ENCODE data around the gene SERPINC1. TPM values are rescaled to one million over a fixed set of nuclear protein-coding genes. Genes with fewer than 3 reads are reported as not detected.
"Not testable (repeated sequence)": the region's sequence is repeated elsewhere in the genome, so short reads cannot be mapped to it uniquely, and the experiment has no call there.

The SERPINC1 gene
- total RNA-seq, 1 donor from 2014 or later: 0.94 TPM

- DNase-seq: no peak
These were observed 27.2 kb downstream of the SERPINC1 start for GRCh38 chr1:173889885-173890284.

- DNase-seq: no peak
These were observed 28.4 kb downstream of the SERPINC1 start for GRCh38 chr1:173888749-173889148.

DNA sequence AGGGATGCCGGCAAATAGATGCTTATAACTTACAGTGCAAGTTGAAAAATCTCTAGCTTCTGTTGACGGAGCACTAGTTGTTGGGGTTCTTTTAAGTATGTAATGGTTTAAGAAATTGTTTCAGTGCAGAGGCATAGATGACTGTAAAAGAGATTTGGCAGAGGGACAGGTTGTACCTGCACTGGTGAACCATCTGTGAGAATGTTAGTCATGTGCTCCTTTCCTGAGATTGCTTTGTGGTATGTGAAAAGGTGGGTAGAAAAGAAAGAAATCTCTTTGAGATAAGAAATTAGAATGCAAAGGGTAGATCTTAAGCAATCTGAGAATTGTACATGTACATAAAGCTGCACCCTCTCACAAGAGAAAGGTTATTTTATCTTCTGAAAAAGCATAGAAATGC, 29.5 kb downstream of the SERPINC1 start:
- no peak for DNase-seq

DNA sequence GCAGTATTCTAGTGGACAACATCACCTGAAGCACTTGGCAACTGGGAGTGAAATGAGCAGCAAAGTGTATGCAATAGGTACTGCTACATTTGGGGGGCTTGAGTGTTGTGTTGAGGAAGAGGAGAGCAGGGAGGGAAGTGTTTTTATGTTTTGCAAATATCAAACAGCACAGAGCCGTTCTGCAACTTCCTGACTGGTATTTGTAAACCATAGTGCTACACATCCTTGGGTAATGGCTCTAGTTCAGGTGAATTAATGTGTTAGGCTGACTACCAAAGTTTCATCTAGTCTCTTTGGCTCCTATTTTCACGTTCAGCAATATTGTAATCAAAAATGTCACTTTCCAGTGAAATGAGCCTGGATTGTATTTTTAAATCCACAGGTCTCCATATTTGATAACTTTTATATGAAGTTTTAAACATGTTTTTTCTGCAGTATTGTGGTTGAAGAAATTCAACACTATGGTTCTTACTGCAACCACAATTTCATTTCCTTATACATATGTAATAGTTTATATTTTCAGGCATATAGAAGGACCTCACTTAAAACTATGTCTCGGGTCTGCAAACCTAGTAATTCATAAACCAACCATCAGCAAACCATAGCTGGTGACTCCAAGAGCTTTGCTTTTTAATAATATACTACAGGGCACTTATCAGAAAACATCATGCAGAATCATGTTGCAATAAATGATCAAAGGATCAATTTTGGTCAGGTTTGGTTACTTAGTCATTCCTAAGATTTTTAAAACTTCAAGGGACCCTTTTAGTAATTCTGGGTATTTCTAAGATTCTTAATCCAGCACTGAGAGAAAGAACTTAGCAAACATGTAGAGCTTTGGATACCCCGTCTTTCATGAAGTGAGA, 30.1 kb downstream of the SERPINC1 start:
- no peak for DNase-seq

- no peak for DNase-seq
These were observed 32.4 kb downstream of the SERPINC1 start for GRCh38 chr1:173884701-173885100.

DNA sequence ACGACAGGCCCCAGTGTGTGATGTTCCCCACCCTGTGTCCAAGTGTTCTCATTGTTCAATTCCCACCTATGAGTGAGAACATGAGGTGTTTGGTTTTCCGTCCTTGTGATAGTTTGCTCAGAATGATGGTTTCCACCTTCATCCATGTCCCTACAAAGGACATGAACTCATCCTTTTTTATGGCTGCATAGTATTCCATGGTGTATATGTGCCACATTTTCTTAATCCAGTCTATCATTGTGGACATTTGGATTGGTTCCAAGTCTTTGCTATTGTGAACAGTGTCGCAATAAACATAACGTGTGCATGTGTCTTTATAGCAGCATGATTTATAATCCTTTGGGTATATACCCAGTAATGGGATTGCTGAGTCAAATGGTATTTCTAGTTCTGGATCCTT, 36.0 kb downstream of the SERPINC1 start:
- DNase-seq: not testable (repeated sequence)

DNA sequence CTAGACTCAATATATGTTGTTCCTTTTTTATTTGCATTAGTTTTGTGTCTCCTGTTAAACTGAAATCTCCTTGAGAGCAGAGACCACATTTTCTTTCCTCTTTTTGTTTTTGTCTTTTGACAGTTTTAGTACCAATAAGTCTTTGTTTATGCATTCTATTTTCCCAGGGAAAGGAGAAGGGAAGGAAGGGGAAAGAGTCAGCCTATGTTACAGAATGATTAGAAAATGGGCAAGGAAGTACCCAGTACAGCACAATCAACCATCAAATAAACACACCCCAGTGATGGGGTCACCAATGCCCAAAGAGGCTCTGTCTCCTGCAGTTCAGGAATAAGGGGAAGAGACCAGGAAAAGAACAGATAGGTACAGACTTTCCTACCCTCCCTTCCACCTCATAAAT, 38.9 kb downstream of the SERPINC1 start:
- no peak for DNase-seq

DNA sequence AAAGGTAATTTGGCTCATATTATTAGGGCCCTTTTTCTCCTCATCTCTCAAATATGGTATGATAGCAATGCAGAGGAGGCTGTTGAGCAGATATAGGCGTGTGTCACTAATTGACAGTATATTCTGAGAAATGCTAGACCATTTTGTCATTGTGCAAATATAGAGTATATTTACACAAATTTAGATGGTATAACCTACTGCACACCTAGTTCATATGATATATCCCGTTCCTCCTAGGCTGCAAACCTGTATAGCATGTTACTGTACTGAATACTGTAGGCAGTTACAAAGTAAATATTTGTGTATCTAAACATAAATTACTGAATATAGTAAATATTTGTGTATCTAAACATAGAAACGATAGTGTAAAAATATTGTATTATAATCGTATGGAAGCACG, 40.4 kb downstream of the SERPINC1 start:
- DNase-seq: no peak

- no peak for DNase-seq
These were observed 45.6 kb downstream of the SERPINC1 start for GRCh38 chr1:173871500-173871899.

DNA sequence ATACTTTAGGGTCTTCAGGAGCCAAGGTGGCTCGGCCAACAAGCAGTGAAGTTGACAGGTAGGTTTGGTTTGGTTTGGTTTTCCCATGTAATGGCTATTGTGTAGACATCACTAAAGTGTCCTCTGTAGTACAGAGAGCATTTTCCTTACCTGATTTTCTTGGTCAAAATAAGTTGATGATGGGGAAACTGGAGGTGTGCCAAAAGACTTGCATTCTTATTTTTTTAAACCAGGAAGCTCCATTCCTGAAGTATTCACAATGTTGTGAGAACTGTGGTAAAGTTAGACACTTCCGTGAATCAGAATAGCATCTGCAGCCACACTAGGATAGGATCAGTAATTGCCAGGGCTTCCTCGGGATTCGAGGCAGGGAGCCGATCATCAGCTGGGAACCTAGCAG, 46.0 kb downstream of the SERPINC1 start:
- DNase-seq: no peak

- peak; percentile 4 for DNase-seq
These were observed 46.7 kb downstream of the SERPINC1 start for GRCh38 chr1:173870252-173871075.

DNA sequence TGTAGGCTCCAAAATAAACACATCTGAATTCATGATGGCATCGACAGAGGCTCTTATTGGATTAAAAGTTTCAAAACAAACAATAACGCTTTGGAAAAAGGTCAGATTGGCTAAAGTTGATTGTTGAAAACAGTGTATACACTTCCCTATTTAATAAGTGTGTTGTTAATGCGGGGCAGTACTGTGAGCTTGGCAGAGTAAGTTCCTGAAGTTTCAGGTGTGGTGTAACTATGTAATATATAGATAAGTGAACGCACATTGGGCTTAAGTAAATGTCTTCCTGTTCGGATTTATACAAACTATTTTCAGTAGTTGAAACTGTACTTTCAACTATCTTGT, 48.1 kb downstream of the SERPINC1 start:
- DNase-seq: no peak

- DNase-seq: peak; percentile 78
These were observed 48.7 kb downstream of the SERPINC1 start, which contains the start of gene ZBTB37 for GRCh38 chr1:173868266-173869020. Gene ZBTB37 (plus strand): TSS chr1:173868380. CDS start chr1:173870226, 1,846 bp downstream.

DNA sequence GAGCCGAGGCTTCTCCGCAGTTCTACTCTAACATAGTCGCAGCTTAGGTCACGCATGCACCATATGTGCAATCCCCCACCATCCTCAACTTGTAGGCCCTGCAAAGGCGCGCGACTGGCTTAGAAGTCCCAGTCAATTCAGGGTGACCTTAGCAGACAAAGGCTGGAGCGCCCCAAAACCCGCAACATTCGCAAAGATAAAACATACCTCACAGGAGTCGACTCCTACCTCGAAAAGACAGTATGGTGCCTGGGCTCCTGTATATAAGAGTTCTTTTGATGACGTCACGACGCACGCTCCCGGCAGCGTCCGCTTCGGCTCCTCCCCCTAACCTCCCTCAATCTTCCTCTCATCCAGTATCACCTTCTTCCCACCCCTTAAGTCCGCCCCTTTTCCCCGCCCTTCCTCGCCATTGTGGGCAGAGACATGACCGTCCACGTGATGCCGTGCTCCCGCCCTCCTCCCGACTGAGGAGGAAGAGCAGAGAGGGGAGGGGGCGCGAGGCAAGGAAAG, 49.3 kb downstream of the SERPINC1 start, which contains the start of gene GAS5:
TSS of gene GAS5 (minus strand) at position 237 of the 513 bp plus-strand sequence.
- peak; percentile 98 for DNase-seq

DNA sequence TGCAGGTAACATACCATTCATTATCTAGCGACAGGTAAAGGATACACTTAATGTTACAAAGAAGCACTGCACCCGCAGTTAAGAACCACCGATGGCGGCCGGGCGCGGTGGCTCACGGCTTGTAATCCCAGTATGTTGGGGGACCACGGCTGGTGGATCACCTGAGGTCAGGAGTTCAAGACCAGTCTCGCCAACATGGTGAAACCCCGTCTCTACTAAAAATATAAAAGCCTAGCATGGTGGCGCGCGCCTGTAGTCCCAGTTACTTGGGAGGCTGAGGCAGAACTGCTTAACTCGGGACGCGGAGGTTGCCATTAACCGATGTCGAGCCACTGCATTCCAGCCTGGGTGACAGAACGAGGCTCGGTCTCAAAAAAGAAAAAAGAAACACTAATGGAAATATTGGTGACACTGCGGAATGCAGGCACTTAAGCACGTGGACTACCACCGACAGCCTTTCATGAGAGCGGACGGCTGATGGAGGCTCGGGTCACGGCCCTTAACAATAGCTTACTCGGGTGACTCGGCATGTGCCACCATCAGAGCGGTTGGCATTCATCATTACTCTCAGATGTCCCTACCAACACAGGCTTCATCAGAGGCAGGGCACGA, 49.9 kb downstream of the SERPINC1 start:
- DNase-seq: no peak

DNA sequence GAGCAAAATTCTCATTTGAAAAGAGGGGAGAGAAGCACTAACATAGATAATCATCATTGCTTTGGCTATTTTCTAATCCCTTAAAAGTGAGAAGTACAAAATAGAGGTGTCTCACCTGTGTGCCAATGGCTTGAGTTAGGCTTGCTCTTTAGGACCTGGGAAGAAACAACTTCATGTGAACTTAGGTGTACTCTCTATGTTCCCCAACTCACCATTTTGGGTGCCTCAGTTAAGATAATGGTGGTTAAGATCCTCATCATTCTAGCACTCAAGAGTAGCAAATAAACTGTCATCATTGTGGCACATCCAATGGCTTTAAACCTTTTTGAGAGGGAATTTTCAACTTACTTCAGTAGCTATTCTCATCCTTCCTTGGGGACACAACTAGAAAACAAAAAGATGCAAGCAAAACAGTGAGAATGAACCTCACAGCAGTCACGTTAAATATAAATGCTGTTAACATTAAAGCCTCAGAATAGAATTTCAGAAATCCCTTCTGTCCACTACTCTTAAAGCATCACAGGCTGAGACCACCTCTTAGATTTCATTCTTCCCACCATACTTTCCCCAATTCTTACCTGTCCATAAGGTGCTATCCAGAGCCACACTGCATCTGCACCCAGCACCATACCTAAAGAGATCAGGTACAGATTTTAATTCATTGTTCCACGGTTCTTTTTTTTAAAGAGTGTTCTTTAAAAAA, 50.6 kb downstream of the SERPINC1 start:
- no peak for DNase-seq

GRCh38 chr1:173865468-173866164, 51.5 kb downstream of the SERPINC1 start:
- DNase-seq: no peak

GRCh38 chr1:173864179-173864867, 52.8 kb downstream of the SERPINC1 start:
- no peak for DNase-seq

GRCh38 chr1:173863224-173864161, 53.6 kb downstream of the SERPINC1 start:
- DNase-seq: no peak

Data from occipital lobe (tissue), 2 donors.